Osteocyte (in vitro differentiated cells): ENCODE data around the gene RIPOR3. TPM values are rescaled to one million over a fixed set of nuclear protein-coding genes. Genes with fewer than 3 reads are reported as not detected.

Experiments
- DNase-seq: peaks from one replicate; pipeline ENCODE4 v3.0.0; 2021; ENCODE audit warnings: mixed read lengths; ENCODE audit not compliant: unreplicated experiment; ENCODE audit errors: extremely low spot score
- H3K27ac Mint-ChIP-seq: one replicate; pipeline ENCODE4 v1.8.0; 2021; ENCODE audit warnings: mild to moderate bottlenecking, mixed read lengths; ENCODE audit not compliant: unreplicated experiment
- H3K27me3 Mint-ChIP-seq: one replicate; pipeline ENCODE4 v1.8.0; 2021; ENCODE audit warnings: mixed read lengths; ENCODE audit not compliant: unreplicated experiment
- H3K36me3 Mint-ChIP-seq: one replicate; pipeline ENCODE4 v1.8.0; 2021; ENCODE audit warnings: mixed read lengths; ENCODE audit not compliant: unreplicated experiment
- H3K4me1 Mint-ChIP-seq: one replicate; pipeline ENCODE4 v1.8.0; 2021; ENCODE audit warnings: mixed read lengths; ENCODE audit not compliant: unreplicated experiment
- H3K4me3 Mint-ChIP-seq: one replicate; pipeline ENCODE4 v1.8.0; 2021; ENCODE audit warnings: mild to moderate bottlenecking, moderate library complexity, mixed read lengths; ENCODE audit not compliant: unreplicated experiment
- H3K9me3 Mint-ChIP-seq: one replicate; pipeline ENCODE4 v1.8.0; 2021; ENCODE audit warnings: mixed read lengths; ENCODE audit not compliant: unreplicated experiment
- CTCF ChIP-seq: fragments of 200-600 bp; sonication (generic); IDR thresholded peaks from 2 replicates; pipeline ENCODE4 v1.5.0; 2021; ENCODE audit warnings: antibody characterized with exemption, mild to moderate bottlenecking, moderate library complexity
- total RNA-seq: library from RNA; stranded (reverse); gene quantifications from 2 replicates; pipeline ENCODE4 v1.2.1, GENCODE V29; 2021

RIPOR3 gene
- total RNA-seq, 1 donor from 2014 or later = 0.11 TPM

GRCh38 chr20:50559856-50560638 is 131.3 kb downstream of the RIPOR3 start:
- TF ChIP-seq CTCF = no peak
- Mint-ChIP-seq H3K36me3 (peaks cover 14% of the 10 kb centered on the region), H3K9me3 (peaks cover 6% of the 10 kb centered on the region), H3K27ac (peak overlapping the region; percentile 85), H3K4me3 (no peak overlapping the region), H3K4me1 (peaks cover 46% of the 10 kb centered on the region), H3K27me3 (no peaks in the 10 kb centered on the region)
- DNase-seq = no peak

- Mint-ChIP-seq H3K36me3 (peaks cover 11% of the 10 kb centered on the region), H3K4me3 (no peak overlapping the region), H3K27me3 (no peaks in the 10 kb centered on the region), H3K27ac (peak overlapping the region; percentile 85), H3K9me3 (peaks cover 6% of the 10 kb centered on the region), H3K4me1 (peaks cover 46% of the 10 kb centered on the region)
- no peak for DNase-seq
- no peak for TF ChIP-seq CTCF
Observed at GRCh38 chr20:50559149-50559548, 132.2 kb downstream of the RIPOR3 start.

- no peak for TF ChIP-seq CTCF
- H3K4me1 Mint-ChIP-seq = peaks cover 46% of the 10 kb centered on the region
- H3K27ac Mint-ChIP-seq = peak overlapping the region; percentile 83
- H3K4me3 Mint-ChIP-seq = peak overlapping the region; percentile 52
- no peaks in the 10 kb centered on the region for H3K27me3 Mint-ChIP-seq
- H3K36me3 Mint-ChIP-seq = peaks cover 11% of the 10 kb centered on the region
- DNase-seq = no peak
- H3K9me3 Mint-ChIP-seq = peaks cover 6% of the 10 kb centered on the region
Observed at GRCh38 chr20:50558483-50558925, 132.8 kb downstream of the RIPOR3 start.

GRCh38 chr20:50557549-50558134 is 133.7 kb downstream of the RIPOR3 start:
- Mint-ChIP-seq H3K9me3 (peaks cover 6% of the 10 kb centered on the region), H3K36me3 (peaks cover 5% of the 10 kb centered on the region), H3K4me1 (peaks cover 44% of the 10 kb centered on the region), H3K27me3 (no peaks in the 10 kb centered on the region), H3K27ac (peak overlapping the region; percentile 83), H3K4me3 (no peak overlapping the region)
- no peak for DNase-seq
- no peak for TF ChIP-seq CTCF

- Mint-ChIP-seq H3K27me3 (no peaks in the 10 kb centered on the region), H3K27ac (no peak overlapping the region), H3K9me3 (peaks cover 6% of the 10 kb centered on the region), H3K4me1 (peaks cover 25% of the 10 kb centered on the region), H3K36me3 (peaks cover 9% of the 10 kb centered on the region), H3K4me3 (no peak overlapping the region)
- DNase-seq = no peak
- TF ChIP-seq CTCF = no peak
Observed at GRCh38 chr20:50555662-50556061, 135.7 kb downstream of the RIPOR3 start.
